HEK293 (cell line): ENCODE results near the gene KDM5C.

Experiments
- CTCF ChIP-seq: fragments of 450-650 bp; formaldehyde crosslinking; IDR thresholded peaks from 2 replicates; pipeline ENCODE4 v1.5.1; 2016; ENCODE audit warnings: missing biosample characterization, missing genetic modification characterization
- KLF16 ChIP-seq: fragments of 450-650 bp; formaldehyde crosslinking; IDR thresholded peaks from 2 replicates; pipeline ENCODE4 v1.5.1; 2017; ENCODE audit warnings: missing biosample characterization, missing genetic modification characterization
- TCF7L2 ChIP-seq: IDR thresholded peaks from 2 replicates; pipeline ENCODE4 v1.6.1; 2011; ENCODE audit warnings: low read depth, mild to moderate bottlenecking, inconsistent platforms, low read length, moderate library complexity, borderline replicate concordance
- ZNF23 ChIP-seq: fragments of 450-650 bp; formaldehyde crosslinking; IDR thresholded peaks from 2 replicates; pipeline ENCODE4 v1.5.1; 2016; ENCODE audit warnings: missing biosample characterization, missing genetic modification characterization, borderline replicate concordance
- ZNF830 ChIP-seq: fragments of 450-650 bp; IDR thresholded peaks from 2 replicates; pipeline ENCODE4 v1.5.0; 2018; ENCODE audit warnings: missing biosample characterization, missing genetic modification characterization, low read depth, mild to moderate bottlenecking, moderate library complexity

GRCh38 chrX:53269536-53270107 is 44.6 kb upstream of the KDM5C start:
- TF ChIP-seq ZNF830 (no peak), KLF16 (no peak), CTCF (no peak), ZNF23 (tag by site-specific recombination) (no peak), TCF7L2 (no peak)
